ENCODE data around the gene KCND2.

DNA sequence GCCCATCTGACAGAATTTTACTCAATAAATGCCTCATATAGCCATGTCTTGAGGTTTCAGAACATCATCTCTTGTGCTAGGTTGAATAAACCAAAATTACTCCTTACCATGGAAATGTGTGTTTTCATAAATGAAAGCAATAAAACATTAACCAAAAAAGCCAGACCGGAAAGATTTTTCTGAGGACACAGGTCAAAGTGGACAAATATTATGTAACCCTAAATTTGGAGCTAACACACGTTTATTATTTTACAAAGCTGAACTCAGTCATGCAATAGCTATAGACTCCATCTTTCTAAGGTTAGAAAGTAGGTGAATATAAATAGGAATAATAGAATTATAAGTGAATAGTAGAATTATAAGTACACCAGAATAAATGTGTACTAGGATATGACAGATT, 315.9 kb downstream of the KCND2 start:
- TF ChIP-seq SMC3 (IDR thresholded peaks at IDR 0.05; ENCODE audit: low read depth, low read length), result no peak
- TF ChIP-seq TCF12 (IDR thresholded peaks at IDR 0.05), result no peak
- no peak for TF ChIP-seq CTCF (IDR thresholded peaks at IDR 0.05)
- TF ChIP-seq, protein P1, sequence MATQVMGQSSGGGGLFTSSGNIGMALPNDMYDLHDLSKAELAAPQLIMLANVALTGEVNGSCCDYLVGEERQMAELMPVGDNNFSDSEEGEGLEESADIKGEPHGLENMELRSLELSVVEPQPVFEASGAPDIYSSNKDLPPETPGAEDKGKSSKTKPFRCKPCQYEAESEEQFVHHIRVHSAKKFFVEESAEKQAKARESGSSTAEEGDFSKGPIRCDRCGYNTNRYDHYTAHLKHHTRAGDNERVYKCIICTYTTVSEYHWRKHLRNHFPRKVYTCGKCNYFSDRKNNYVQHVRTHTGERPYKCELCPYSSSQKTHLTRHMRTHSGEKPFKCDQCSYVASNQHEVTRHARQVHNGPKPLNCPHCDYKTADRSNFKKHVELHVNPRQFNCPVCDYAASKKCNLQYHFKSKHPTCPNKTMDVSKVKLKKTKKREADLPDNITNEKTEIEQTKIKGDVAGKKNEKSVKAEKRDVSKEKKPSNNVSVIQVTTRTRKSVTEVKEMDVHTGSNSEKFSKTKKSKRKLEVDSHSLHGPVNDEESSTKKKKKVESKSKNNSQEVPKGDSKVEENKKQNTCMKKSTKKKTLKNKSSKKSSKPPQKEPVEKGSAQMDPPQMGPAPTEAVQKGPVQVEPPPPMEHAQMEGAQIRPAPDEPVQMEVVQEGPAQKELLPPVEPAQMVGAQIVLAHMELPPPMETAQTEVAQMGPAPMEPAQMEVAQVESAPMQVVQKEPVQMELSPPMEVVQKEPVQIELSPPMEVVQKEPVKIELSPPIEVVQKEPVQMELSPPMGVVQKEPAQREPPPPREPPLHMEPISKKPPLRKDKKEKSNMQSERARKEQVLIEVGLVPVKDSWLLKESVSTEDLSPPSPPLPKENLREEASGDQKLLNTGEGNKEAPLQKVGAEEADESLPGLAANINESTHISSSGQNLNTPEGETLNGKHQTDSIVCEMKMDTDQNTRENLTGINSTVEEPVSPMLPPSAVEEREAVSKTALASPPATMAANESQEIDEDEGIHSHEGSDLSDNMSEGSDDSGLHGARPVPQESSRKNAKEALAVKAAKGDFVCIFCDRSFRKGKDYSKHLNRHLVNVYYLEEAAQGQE (IDR thresholded peaks at IDR 0.05; ENCODE audit: low read depth, low read length), result no peak
- no peak for TF ChIP-seq POLR2AphosphoS5 (IDR thresholded peaks at IDR 0.05; ENCODE audit: low read depth, low read length)
- TF ChIP-seq FOXM1 (IDR thresholded peaks at IDR 0.05; ENCODE audit: low read depth), result no peak
- no peak for TF ChIP-seq EP300 (IDR thresholded peaks at IDR 0.05; ENCODE audit: borderline replicate concordance in 1 of 2, low read depth in 1 of 2, low read length in 1 of 2)
- no peak for TF ChIP-seq RFX5 (IDR thresholded peaks at IDR 0.05; ENCODE audit: low read length)
- TF ChIP-seq MEF2A (IDR thresholded peaks at IDR 0.05; ENCODE audit: borderline replicate concordance, low read depth), result no peak
- TF ChIP-seq JUND (IDR thresholded peaks at IDR 0.05), result no peak
- no peak for TF ChIP-seq RXRA (IDR thresholded peaks at IDR 0.05; ENCODE audit: borderline replicate concordance, low read depth)
- TF ChIP-seq YY1 (IDR thresholded peaks at IDR 0.05; ENCODE audit: low read depth), result no peak
- no peak for TF ChIP-seq TAF1 (IDR thresholded peaks at IDR 0.05; ENCODE audit: borderline replicate concordance, low read depth, low read length)
- no peak for TF ChIP-seq USF1 (IDR thresholded peaks at IDR 0.05; ENCODE audit: borderline replicate concordance, low read depth)
